ENCODE results near the gene PCDH9. TPM values are rescaled to one million over a fixed set of nuclear protein-coding genes. Genes with fewer than 3 reads are reported as not detected.

PCDH9 gene
- total RNA-seq = 1 to 10 TPM; 3.5 to 4.6 TPM
- polyA plus RNA-seq (ENCODE audit: insufficient read depth, low read depth, low replicate concordance) = 2.3 TPM
- long read RNA-seq, donor 1, full-length matches to known transcripts = 2 of 26 reads
- long read RNA-seq, donor 1, partial matches to known transcripts = 24 of 26 reads
- long read RNA-seq, donor 1, other reads (novel, unspliced or antisense) = 0 of 26 reads
- long read RNA-seq, donor 2, full-length matches to known transcripts = 2 of 2 reads
- long read RNA-seq, donor 2, partial matches to known transcripts = 0 of 2 reads
- long read RNA-seq, donor 2, other reads (novel, unspliced or antisense) = 0 of 2 reads

GRCh38 chr13:67229481-67230403 is at the start of gene PCDH9:
PCDH9 (minus strand) TSS chr13:67230336; CDS start chr13:67228440, 1,896 bp downstream.
- H3K4me1 ChIP-seq = no peaks in the 10 kb centered on the region
- no peaks in the 10 kb centered on the region for H3K9me3 ChIP-seq
- H3K36me3 ChIP-seq (ENCODE audit: low read depth, missing control alignments) = no peaks in the 10 kb centered on the region
- peak within 1 kb of the TSS; percentile 46 to 85 for H3K27ac ChIP-seq
- no peak for DNase-seq
- intact Hi-C loops (cut with DNase I; ENCODE audit: low total_unique reads) = no loop called here
- no peaks in the 10 kb centered on the region for H3K27me3 ChIP-seq
- peak within 1 kb of the TSS; percentile 74 to 88 for H3K4me3 ChIP-seq
- TF ChIP-seq POLR2A (IDR thresholded peaks at IDR 0.05) = peak; percentile 90
- TF ChIP-seq CTCF (IDR thresholded peaks at IDR 0.05) = peak in 1 of 3 experiments; percentile 1
- 0% methylated on average over 23 to 26 of the region's 26 CpGs for WGBS, 2 donors

GRCh38 chr13:67278235-67278634 is 48.1 kb upstream of the PCDH9 start:
- intact Hi-C loops (cut with DNase I; ENCODE audit: low total_unique reads) = no loop called here
- no peaks in the 10 kb centered on the region for H3K27me3 ChIP-seq
- TF ChIP-seq POLR2A (IDR thresholded peaks at IDR 0.05) (no peak), CTCF (IDR thresholded peaks at IDR 0.05) (no peak)
- no peak for DNase-seq
- H3K36me3 ChIP-seq (ENCODE audit: low read depth, missing control alignments) = no peaks in the 10 kb centered on the region
- WGBS, 2 donors = 68 to 77% methylated on average over 2 of the region's 2 CpGs
- no peaks in the 10 kb centered on the region for H3K4me1 ChIP-seq
- H3K4me3 ChIP-seq = no peak overlapping the region
- no peaks in the 10 kb centered on the region for H3K9me3 ChIP-seq
- H3K27ac ChIP-seq = no peak overlapping the region

GRCh38 chr13:67277581-67277980 is 47.4 kb upstream of the PCDH9 start:
- no peaks in the 10 kb centered on the region for H3K4me1 ChIP-seq
- intact Hi-C loops (cut with DNase I; ENCODE audit: low total_unique reads) = no loop called here
- no peak for DNase-seq
- H3K4me3 ChIP-seq = no peak overlapping the region
- no peaks in the 10 kb centered on the region for H3K27me3 ChIP-seq
- TF ChIP-seq CTCF (IDR thresholded peaks at IDR 0.05) = no peak
- no peak for TF ChIP-seq POLR2A (IDR thresholded peaks at IDR 0.05)
- no peaks in the 10 kb centered on the region for H3K36me3 ChIP-seq (ENCODE audit: low read depth, missing control alignments)
- WGBS, 2 donors = 71 to 78% methylated on average over 1 of the region's 1 CpG
- H3K9me3 ChIP-seq = no peaks in the 10 kb centered on the region
- no peak overlapping the region for H3K27ac ChIP-seq

- no peak for DNase-seq
- intact Hi-C loops (cut with DNase I; ENCODE audit: low total_unique reads) = no loop called here
- WGBS, 2 donors = 68 to 70% methylated on average over 6 of the region's 6 CpGs
- no peaks in the 10 kb centered on the region for H3K36me3 ChIP-seq (ENCODE audit: low read depth, missing control alignments)
- H3K27me3 ChIP-seq = no peaks in the 10 kb centered on the region
- H3K9me3 ChIP-seq = no peaks in the 10 kb centered on the region
- TF ChIP-seq POLR2A (IDR thresholded peaks at IDR 0.05) (no peak), CTCF (IDR thresholded peaks at IDR 0.05) (no peak)
- H3K4me1 ChIP-seq = no peaks in the 10 kb centered on the region
- H3K27ac ChIP-seq = no peak overlapping the region
- no peak overlapping the region for H3K4me3 ChIP-seq
Measured at GRCh38 chr13:67275351-67275960, 45.3 kb upstream of the PCDH9 start.
